ENCODE measurements around the gene IDUA.
A peak's percentile ranks its signal among the peaks of the same experiment; 100 is the strongest.
"Not testable (repeated sequence)": the region's sequence is repeated elsewhere in the genome, so short reads cannot be mapped to it uniquely, and the experiment has no call there.

Gene IDUA

GRCh38 chr4:996997-997374 lies 10.1 kb downstream of the IDUA start:
- DNase-seq (ENCODE audit: low read depth, low spot score): no peak
- H3K9me3 ChIP-seq (ENCODE audit: insufficient read depth, low read length): no peaks in the 10 kb centered on the region
- peak overlapping the region; percentile 2 for H3K9ac ChIP-seq (ENCODE audit: insufficient read length, low read depth)
- no peak overlapping the region for H3K4me3 ChIP-seq (ENCODE audit: insufficient read length, low read depth)
- peaks cover 65% of the 10 kb centered on the region for H3K27me3 ChIP-seq (ENCODE audit: insufficient read depth, insufficient read length)
- TF ChIP-seq ZNF274 (IDR thresholded peaks at IDR 0.05; ENCODE audit: low read depth, low read length) (no peak), YY1 (IDR thresholded peaks at IDR 0.05; ENCODE audit: insufficient read depth, insufficient read length) (no peak), SUZ12 (IDR thresholded peaks at IDR 0.05; ENCODE audit: extremely low read depth, insufficient read depth, insufficient read length) (no peak)
- H3K36me3 ChIP-seq (ENCODE audit: insufficient read depth, insufficient read length, low read length): no peaks in the 10 kb centered on the region
- H3K4me1 ChIP-seq (ENCODE audit: insufficient read depth, insufficient read length): peaks cover 33% of the 10 kb centered on the region

DNA sequence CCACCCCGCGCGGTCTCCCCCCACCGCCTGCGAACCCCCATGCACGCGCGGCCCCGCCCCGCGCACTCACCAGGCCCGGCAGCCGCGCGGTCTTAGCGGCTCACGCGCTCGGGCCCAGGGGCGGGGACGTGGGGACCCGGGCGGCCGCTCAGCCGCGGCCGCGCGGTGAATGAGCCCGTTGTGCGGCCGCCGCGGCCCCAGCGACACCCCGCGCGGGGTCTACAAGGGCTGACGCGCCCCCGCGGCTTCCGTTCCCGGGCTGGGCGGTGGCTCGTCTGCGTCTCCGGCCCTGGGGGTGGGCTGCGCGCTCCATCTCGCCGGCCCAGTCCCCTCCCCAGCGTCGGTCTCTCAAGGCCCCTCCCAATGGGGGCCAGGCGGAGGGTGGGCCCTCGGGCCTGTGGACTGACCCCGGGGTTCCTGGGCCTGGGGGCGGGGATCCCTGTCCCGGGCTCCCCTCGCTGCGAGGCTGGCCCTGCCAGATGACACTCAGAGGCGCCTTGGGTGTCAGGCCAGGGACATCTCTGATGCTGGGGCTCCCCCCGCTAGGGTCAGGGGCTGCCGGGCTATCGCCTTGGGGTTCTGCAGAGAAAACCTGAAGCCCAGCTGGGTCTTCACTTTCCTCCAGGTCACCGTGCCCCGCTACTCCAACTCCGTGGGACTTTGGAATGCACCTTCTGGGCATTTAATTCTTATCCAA lies 10.7 kb downstream of the IDUA start:
- no peak for DNase-seq (ENCODE audit: low read depth, low spot score)
- Histone ChIP-seq H3K4me1 (ENCODE audit: insufficient read depth, insufficient read length) (peaks cover 33% of the 10 kb centered on the region), H3K27me3 (ENCODE audit: insufficient read depth, insufficient read length) (peaks cover 70% of the 10 kb centered on the region), H3K9ac (ENCODE audit: insufficient read length, low read depth) (peak overlapping the region; percentile 61), H3K4me3 (ENCODE audit: insufficient read length, low read depth) (peak overlapping the region; percentile 46), H3K9me3 (ENCODE audit: insufficient read depth, low read length) (no peaks in the 10 kb centered on the region), H3K36me3 (ENCODE audit: insufficient read depth, insufficient read length, low read length) (no peaks in the 10 kb centered on the region)
- no peak for TF ChIP-seq ZNF274 (IDR thresholded peaks at IDR 0.05; ENCODE audit: low read depth, low read length)
- no peak for TF ChIP-seq YY1 (IDR thresholded peaks at IDR 0.05; ENCODE audit: insufficient read depth, insufficient read length)
- no peak for TF ChIP-seq SUZ12 (IDR thresholded peaks at IDR 0.05; ENCODE audit: extremely low read depth, insufficient read depth, insufficient read length)

DNA sequence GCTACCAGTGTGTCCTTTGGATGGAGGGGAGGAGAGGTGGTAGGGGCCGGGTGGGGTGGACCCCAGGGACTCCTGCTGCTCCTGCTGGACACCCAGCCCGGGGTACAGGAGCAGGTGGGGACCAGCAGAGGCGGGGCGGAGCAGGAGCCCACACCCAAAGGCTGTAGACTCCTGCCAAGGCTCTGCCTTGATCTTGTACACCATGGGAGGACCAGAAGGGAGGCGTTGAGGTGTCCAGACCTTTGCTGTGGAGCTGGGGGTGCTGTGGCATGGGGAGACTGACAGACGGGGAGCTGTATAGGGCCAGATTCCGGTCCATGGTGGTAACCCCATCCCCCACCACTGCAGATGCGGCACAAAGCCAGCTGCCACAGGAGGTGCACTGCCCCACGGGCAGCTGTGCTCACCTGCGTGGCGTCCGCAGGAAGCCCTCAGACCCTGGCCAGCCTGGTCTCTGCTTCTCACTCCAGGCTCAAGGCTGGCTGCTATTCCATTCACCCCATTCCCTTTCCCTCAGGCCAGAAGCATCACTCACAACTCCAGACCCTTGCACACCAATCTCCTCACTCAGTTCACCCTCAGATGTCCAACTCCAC lies 11.3 kb downstream of the IDUA start:
- TF ChIP-seq YY1 (IDR thresholded peaks at IDR 0.05; ENCODE audit: insufficient read depth, insufficient read length) (no peak), ZNF274 (IDR thresholded peaks at IDR 0.05; ENCODE audit: low read depth, low read length) (no peak), SUZ12 (IDR thresholded peaks at IDR 0.05; ENCODE audit: extremely low read depth, insufficient read depth, insufficient read length) (no peak)
- H3K4me3 ChIP-seq (ENCODE audit: insufficient read length, low read depth): no peak overlapping the region

DNA sequence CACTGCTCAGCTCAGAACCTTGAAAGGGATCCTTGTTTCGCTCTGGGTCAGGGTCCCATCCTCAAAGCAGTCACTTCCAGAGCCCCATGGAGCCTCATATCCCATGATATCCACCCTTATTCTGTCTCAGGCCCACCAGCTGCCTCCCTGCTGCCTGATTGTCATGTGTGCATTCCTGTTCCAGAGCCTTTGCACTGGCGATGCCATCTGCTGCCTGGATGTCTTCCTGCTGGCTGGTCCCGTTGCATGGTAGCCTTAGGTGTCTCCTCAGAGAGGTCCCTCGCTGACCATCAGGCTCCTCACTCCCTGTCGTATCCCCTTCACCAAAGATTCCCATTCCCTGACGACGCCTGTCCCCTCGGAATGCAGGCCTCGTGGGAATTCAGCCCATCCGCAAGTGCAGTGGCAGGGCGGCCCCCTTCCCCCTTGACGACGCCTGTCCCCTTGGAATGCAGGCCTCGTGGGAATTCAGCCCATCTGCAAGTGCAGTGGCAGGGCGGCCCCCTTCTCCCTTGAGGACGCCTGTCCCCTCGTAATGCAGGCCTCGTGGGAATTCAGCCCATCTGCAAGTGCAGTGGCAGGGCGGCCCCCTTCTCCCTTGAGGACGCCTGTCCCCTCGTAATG lies 12.5 kb downstream of the IDUA start:
- peaks cover 24% of the 10 kb centered on the region for H3K4me1 ChIP-seq (ENCODE audit: insufficient read depth, insufficient read length)
- H3K9me3 ChIP-seq (ENCODE audit: insufficient read depth, low read length); DNase-seq (ENCODE audit: low read depth, low spot score); H3K36me3 ChIP-seq (ENCODE audit: insufficient read depth, insufficient read length, low read length); H3K4me3 ChIP-seq (ENCODE audit: insufficient read length, low read depth); H3K9ac ChIP-seq (ENCODE audit: insufficient read length, low read depth): not testable (repeated sequence)
- H3K27me3 ChIP-seq (ENCODE audit: insufficient read depth, insufficient read length): peaks cover 88% of the 10 kb centered on the region

More for the DNA sequence above, 11.3 kb downstream of the IDUA start:
- Histone ChIP-seq H3K9ac (ENCODE audit: insufficient read length, low read depth) (no peak overlapping the region), H3K36me3 (ENCODE audit: insufficient read depth, insufficient read length, low read length) (no peaks in the 10 kb centered on the region), H3K27me3 (ENCODE audit: insufficient read depth, insufficient read length) (peaks cover 76% of the 10 kb centered on the region), H3K4me1 (ENCODE audit: insufficient read depth, insufficient read length) (peaks cover 27% of the 10 kb centered on the region), H3K9me3 (ENCODE audit: insufficient read depth, low read length) (no peaks in the 10 kb centered on the region)
- no peak for DNase-seq (ENCODE audit: low read depth, low spot score)

GRCh38 chr4:999882-1000425 lies 13.1 kb downstream of the IDUA start:
- no peaks in the 10 kb centered on the region for H3K36me3 ChIP-seq (ENCODE audit: insufficient read depth, insufficient read length, low read length)
- no peak overlapping the region for H3K4me3 ChIP-seq (ENCODE audit: insufficient read length, low read depth)
- TF ChIP-seq ZNF274 (IDR thresholded peaks at IDR 0.05; ENCODE audit: low read depth, low read length) (no peak), SUZ12 (IDR thresholded peaks at IDR 0.05; ENCODE audit: extremely low read depth, insufficient read depth, insufficient read length) (no peak), YY1 (IDR thresholded peaks at IDR 0.05; ENCODE audit: insufficient read depth, insufficient read length) (no peak)
- H3K27me3 ChIP-seq (ENCODE audit: insufficient read depth, insufficient read length): peaks cover 94% of the 10 kb centered on the region
- no peaks in the 10 kb centered on the region for H3K9me3 ChIP-seq (ENCODE audit: insufficient read depth, low read length)
- H3K9ac ChIP-seq (ENCODE audit: insufficient read length, low read depth): no peak overlapping the region
- DNase-seq (ENCODE audit: low read depth, low spot score): no peak
- peaks cover 24% of the 10 kb centered on the region for H3K4me1 ChIP-seq (ENCODE audit: insufficient read depth, insufficient read length)

GRCh38 chr4:1000686-1001260 lies 13.9 kb downstream of the IDUA start:
- Histone ChIP-seq H3K4me3 (ENCODE audit: insufficient read length, low read depth) (no peak overlapping the region), H3K27me3 (ENCODE audit: insufficient read depth, insufficient read length) (peaks cover 96% of the 10 kb centered on the region), H3K36me3 (ENCODE audit: insufficient read depth, insufficient read length, low read length) (no peaks in the 10 kb centered on the region), H3K9me3 (ENCODE audit: insufficient read depth, low read length) (no peaks in the 10 kb centered on the region), H3K4me1 (ENCODE audit: insufficient read depth, insufficient read length) (peaks cover 21% of the 10 kb centered on the region), H3K9ac (ENCODE audit: insufficient read length, low read depth) (no peak overlapping the region)
- no peak for TF ChIP-seq ZNF274 (IDR thresholded peaks at IDR 0.05; ENCODE audit: low read depth, low read length)
- TF ChIP-seq SUZ12 (IDR thresholded peaks at IDR 0.05; ENCODE audit: extremely low read depth, insufficient read depth, insufficient read length): no peak
- no peak for TF ChIP-seq YY1 (IDR thresholded peaks at IDR 0.05; ENCODE audit: insufficient read depth, insufficient read length)
- DNase-seq (ENCODE audit: low read depth, low spot score): no peak

DNA sequence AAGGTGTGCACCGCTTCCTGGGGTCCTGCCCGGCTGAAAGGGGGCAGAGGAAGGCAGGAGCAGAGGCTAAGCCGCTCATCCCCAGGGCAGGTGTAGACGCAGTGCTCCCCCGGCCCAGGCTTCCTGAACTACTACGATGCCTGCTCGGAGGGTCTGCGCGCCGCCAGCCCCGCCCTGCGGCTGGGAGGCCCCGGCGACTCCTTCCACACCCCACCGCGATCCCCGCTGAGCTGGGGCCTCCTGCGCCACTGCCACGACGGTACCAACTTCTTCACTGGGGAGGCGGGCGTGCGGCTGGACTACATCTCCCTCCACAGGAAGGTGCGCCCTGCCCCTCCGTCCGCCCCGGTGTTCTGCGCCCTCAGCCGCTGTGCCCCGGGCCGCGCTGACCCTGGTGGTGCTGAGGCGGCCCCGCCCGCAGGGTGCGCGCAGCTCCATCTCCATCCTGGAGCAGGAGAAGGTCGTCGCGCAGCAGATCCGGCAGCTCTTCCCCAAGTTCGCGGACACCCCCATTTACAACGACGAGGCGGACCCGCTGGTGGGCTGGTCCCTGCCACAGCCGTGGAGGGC lies 14.8 kb downstream of the IDUA start:
- Histone ChIP-seq H3K4me1 (ENCODE audit: insufficient read depth, insufficient read length) (peaks cover 15% of the 10 kb centered on the region), H3K4me3 (ENCODE audit: insufficient read length, low read depth) (no peak overlapping the region), H3K36me3 (ENCODE audit: insufficient read depth, insufficient read length, low read length) (no peaks in the 10 kb centered on the region), H3K27me3 (ENCODE audit: insufficient read depth, insufficient read length) (peaks cover 93% of the 10 kb centered on the region), H3K9ac (ENCODE audit: insufficient read length, low read depth) (peak overlapping the region; percentile 11), H3K9me3 (ENCODE audit: insufficient read depth, low read length) (no peaks in the 10 kb centered on the region)
- TF ChIP-seq SUZ12 (IDR thresholded peaks at IDR 0.05; ENCODE audit: extremely low read depth, insufficient read depth, insufficient read length) (no peak), YY1 (IDR thresholded peaks at IDR 0.05; ENCODE audit: insufficient read depth, insufficient read length) (no peak), ZNF274 (IDR thresholded peaks at IDR 0.05; ENCODE audit: low read depth, low read length) (no peak)
- no peak for DNase-seq (ENCODE audit: low read depth, low spot score)

All from NT2/D1 (cell line).